Measurements from ENCODE around the gene SRCIN1. TPM values are rescaled to one million over a fixed set of nuclear protein-coding genes. Genes with fewer than 3 reads are reported as not detected.
"Not testable (repeated sequence)": the region's sequence is repeated elsewhere in the genome, so short reads cannot be mapped to it uniquely, and the experiment has no call there.

Gene SRCIN1
- polyA plus RNA-seq, 1 donor from 2014 or later: not detected

GRCh38 chr17:38533866-38534497 is 71.8 kb downstream of the SRCIN1 start:
- Mint-ChIP-seq H3K4me3 (no peak overlapping the region), H3K9me3 (no peaks in the 10 kb centered on the region), H3K36me3 (peaks cover 2% of the 10 kb centered on the region), H3K27ac (no peak overlapping the region), H3K27me3 (peaks cover 15% of the 10 kb centered on the region), H3K4me1 (no peaks in the 10 kb centered on the region)

GRCh38 chr17:38533241-38533640 is 72.5 kb downstream of the SRCIN1 start:
- H3K9me3 Mint-ChIP-seq: no peaks in the 10 kb centered on the region
- no peaks in the 10 kb centered on the region for H3K4me1 Mint-ChIP-seq
- peaks cover 2% of the 10 kb centered on the region for H3K36me3 Mint-ChIP-seq
- H3K4me3 Mint-ChIP-seq: no peak overlapping the region
- H3K27me3 Mint-ChIP-seq: peaks cover 18% of the 10 kb centered on the region
- H3K27ac Mint-ChIP-seq: no peak overlapping the region

GRCh38 chr17:38532451-38532850 is 73.3 kb downstream of the SRCIN1 start:
- H3K27ac Mint-ChIP-seq: no peak overlapping the region
- H3K27me3 Mint-ChIP-seq: peaks cover 20% of the 10 kb centered on the region
- H3K9me3 Mint-ChIP-seq: no peaks in the 10 kb centered on the region
- H3K36me3 Mint-ChIP-seq: peaks cover 2% of the 10 kb centered on the region
- no peaks in the 10 kb centered on the region for H3K4me1 Mint-ChIP-seq
- no peak overlapping the region for H3K4me3 Mint-ChIP-seq

- H3K9me3 Mint-ChIP-seq, H3K36me3 Mint-ChIP-seq, H3K4me3 Mint-ChIP-seq, H3K27ac Mint-ChIP-seq, H3K4me1 Mint-ChIP-seq: not testable (repeated sequence)
- H3K27me3 Mint-ChIP-seq: peaks cover 20% of the 10 kb centered on the region
Observed at GRCh38 chr17:38531761-38532160, 74.0 kb downstream of the SRCIN1 start.

GRCh38 chr17:38530856-38531255 is 74.9 kb downstream of the SRCIN1 start:
- H3K9me3 Mint-ChIP-seq, H3K36me3 Mint-ChIP-seq, H3K27ac Mint-ChIP-seq, H3K4me3 Mint-ChIP-seq, H3K4me1 Mint-ChIP-seq: not testable (repeated sequence)
- peaks cover 14% of the 10 kb centered on the region for H3K27me3 Mint-ChIP-seq

GRCh38 chr17:38528141-38528540 is 77.6 kb downstream of the SRCIN1 start:
- H3K27ac Mint-ChIP-seq, H3K4me1 Mint-ChIP-seq, H3K36me3 Mint-ChIP-seq, H3K4me3 Mint-ChIP-seq, H3K9me3 Mint-ChIP-seq: not testable (repeated sequence)
- peaks cover 11% of the 10 kb centered on the region for H3K27me3 Mint-ChIP-seq

GRCh38 chr17:38526526-38526925 is 79.2 kb downstream of the SRCIN1 start:
- not testable (repeated sequence) for H3K4me1 Mint-ChIP-seq, H3K9me3 Mint-ChIP-seq, H3K4me3 Mint-ChIP-seq, H3K27ac Mint-ChIP-seq, H3K27me3 Mint-ChIP-seq, H3K36me3 Mint-ChIP-seq

- H3K4me3 Mint-ChIP-seq: no peak overlapping the region
- peak overlapping the region in 1 of 3 donors; percentile 82 for H3K27ac Mint-ChIP-seq
- peaks cover 0 to 4% (median 4%) of the 10 kb centered on the region in 3 donors for H3K4me1 Mint-ChIP-seq
- H3K27me3 Mint-ChIP-seq: peaks cover 28% of the 10 kb centered on the region
- H3K9me3 Mint-ChIP-seq: no peaks in the 10 kb centered on the region
- peaks cover 1% of the 10 kb centered on the region for H3K36me3 Mint-ChIP-seq
Observed at GRCh38 chr17:38512473-38513058, 93.2 kb downstream of the SRCIN1 start.

GRCh38 chr17:38511150-38512108 is 94.3 kb downstream of the SRCIN1 start:
- H3K36me3 Mint-ChIP-seq: peaks cover 1% of the 10 kb centered on the region
- peaks cover 0 to 4% (median 4%) of the 10 kb centered on the region in 3 donors for H3K4me1 Mint-ChIP-seq
- H3K27ac Mint-ChIP-seq: peak overlapping the region in 1 of 3 donors; percentile 39
- H3K4me3 Mint-ChIP-seq: peak overlapping the region in 2 of 4 donors; percentile 56 to 76
- H3K9me3 Mint-ChIP-seq: no peaks in the 10 kb centered on the region
- H3K27me3 Mint-ChIP-seq: peaks cover 28% of the 10 kb centered on the region

GRCh38 chr17:38510421-38511149 is 95.2 kb downstream of the SRCIN1 start:
- peaks cover 28% of the 10 kb centered on the region for H3K27me3 Mint-ChIP-seq
- peak overlapping the region in 1 of 4 donors; percentile 8 for H3K4me3 Mint-ChIP-seq
- H3K4me1 Mint-ChIP-seq: peaks cover 0 to 4% (median 4%) of the 10 kb centered on the region in 3 donors
- peak overlapping the region in 1 of 3 donors; percentile 39 for H3K27ac Mint-ChIP-seq
- no peaks in the 10 kb centered on the region for H3K9me3 Mint-ChIP-seq
- peaks cover 1% of the 10 kb centered on the region for H3K36me3 Mint-ChIP-seq

- Mint-ChIP-seq H3K9me3 (no peaks in the 10 kb centered on the region), H3K4me3 (peak overlapping the region; percentile 4 to 81 (median 69)), H3K4me1 (peaks cover 0 to 4% (median 4%) of the 10 kb centered on the region in 3 donors), H3K36me3 (peaks cover 1% of the 10 kb centered on the region), H3K27ac (no peak overlapping the region), H3K27me3 (peaks cover 28% of the 10 kb centered on the region)
Observed at GRCh38 chr17:38509772-38510420, 95.9 kb downstream of the SRCIN1 start.

- H3K27me3 Mint-ChIP-seq: peaks cover 28% of the 10 kb centered on the region
- peak overlapping the region in 2 of 3 donors; percentile 28 to 63 for H3K27ac Mint-ChIP-seq
- peak overlapping the region; percentile 4 to 81 (median 69) for H3K4me3 Mint-ChIP-seq
Observed at GRCh38 chr17:38508954-38509771, 96.6 kb downstream of the SRCIN1 start.

GRCh38 chr17:38508570-38508950 is 97.2 kb downstream of the SRCIN1 start:
- Mint-ChIP-seq H3K27ac (peak overlapping the region in 1 of 3 donors; percentile 82), H3K4me1 (peaks cover 0 to 4% (median 4%) of the 10 kb centered on the region in 3 donors), H3K9me3 (no peaks in the 10 kb centered on the region), H3K27me3 (peaks cover 28% of the 10 kb centered on the region), H3K4me3 (peak overlapping the region in 2 of 4 donors; percentile 51 to 70), H3K36me3 (peaks cover 1% of the 10 kb centered on the region)

More at GRCh38 chr17:38508954-38509771, 96.6 kb downstream of the SRCIN1 start:
- H3K9me3 Mint-ChIP-seq: no peaks in the 10 kb centered on the region
- H3K4me1 Mint-ChIP-seq: peaks cover 0 to 4% (median 4%) of the 10 kb centered on the region in 3 donors
- peaks cover 1% of the 10 kb centered on the region for H3K36me3 Mint-ChIP-seq

All from IgD-negative memory B cell (primary cell).